GM10248 (cell line): ENCODE results near the gene ATG14.

Experiments
- CTCF ChIA-PET: fragments of 300-600 bp; sonication (Branson Sonifier 250); formaldehyde crosslinking; extraction: SDS; loops from one replicate; lab custom pipeline; 2021; ENCODE audit warnings: antibody characterized with exemption; lab: Yijun Ruan, JAX
- POLR2A ChIA-PET: fragments of 350-650 bp; sonication (Branson Sonifier 250); formaldehyde crosslinking; extraction: SDS; loops from one replicate; lab custom pipeline; 2020; ENCODE audit warnings: antibody characterized with exemption; lab: Yijun Ruan, JAX
- DNase-seq: peaks from one replicate; pipeline ENCODE4 v3.0.0; 2012; ENCODE audit errors: extremely low spot score
- CTCF ChIP-seq: IDR thresholded peaks from 2 replicates; pipeline ENCODE4 v1.5.1; 2012; ENCODE audit warnings: mild to moderate bottlenecking, low read depth; ENCODE audit errors: extremely low read depth, missing control alignments, control extremely low read depth

The ATG14 gene

DNA sequence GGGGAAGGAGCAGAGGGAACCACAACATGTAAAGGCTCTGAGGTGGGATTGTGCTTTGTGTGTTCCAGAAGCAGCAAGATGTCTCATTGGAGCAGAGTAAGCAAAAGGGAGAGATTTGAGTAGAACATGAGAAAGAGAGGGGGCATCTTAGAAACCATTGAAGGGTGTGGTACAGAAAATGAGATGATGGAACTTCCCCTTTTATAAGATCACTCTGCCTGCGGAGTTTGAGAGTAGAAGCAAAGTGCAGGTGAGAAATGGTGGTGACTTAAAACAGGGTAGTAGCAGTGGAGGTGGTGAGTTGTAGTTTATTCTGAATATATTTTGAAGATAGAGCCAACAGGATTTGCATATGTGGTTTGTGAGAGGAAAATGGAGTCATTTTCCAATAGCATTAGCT, 84.5 kb downstream of the ATG14 start:
- TF ChIP-seq CTCF = no peak
- peak; percentile 38 for DNase-seq
- ChIA-PET POLR2A (no interaction called here), CTCF (interaction anchor here (1.1 to 1.4 kb wide), 3 partner anchors 10 to 55 kb away, joined by 3 to 4 read pairs (median 4); no protein-coding TSS in a partner anchor)

DNA sequence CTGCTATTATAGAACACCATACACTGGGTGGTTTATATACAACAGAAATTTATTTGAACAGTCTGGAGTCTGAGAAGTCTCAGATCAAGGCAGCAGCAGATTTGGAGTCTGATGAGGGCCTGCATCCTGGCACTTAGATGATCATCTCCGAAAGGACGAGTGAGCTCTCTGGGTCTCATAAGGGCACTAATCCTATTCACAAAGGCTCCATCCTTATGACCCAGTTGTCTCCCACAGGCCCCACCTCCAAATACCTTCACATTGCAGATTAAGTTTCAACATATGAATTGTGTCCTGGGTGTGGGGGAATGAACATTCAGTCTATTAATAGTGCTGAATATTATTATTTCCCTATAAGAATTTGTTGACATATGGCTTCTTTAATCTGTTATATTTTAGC, 86.8 kb downstream of the ATG14 start:
- TF ChIP-seq CTCF = no peak
- CTCF ChIA-PET = interaction anchor here (2.6 kb wide), 1 partner anchor 15 kb away, joined by 10 read pairs; no protein-coding TSS in a partner anchor
- POLR2A ChIA-PET = no interaction called here

DNA sequence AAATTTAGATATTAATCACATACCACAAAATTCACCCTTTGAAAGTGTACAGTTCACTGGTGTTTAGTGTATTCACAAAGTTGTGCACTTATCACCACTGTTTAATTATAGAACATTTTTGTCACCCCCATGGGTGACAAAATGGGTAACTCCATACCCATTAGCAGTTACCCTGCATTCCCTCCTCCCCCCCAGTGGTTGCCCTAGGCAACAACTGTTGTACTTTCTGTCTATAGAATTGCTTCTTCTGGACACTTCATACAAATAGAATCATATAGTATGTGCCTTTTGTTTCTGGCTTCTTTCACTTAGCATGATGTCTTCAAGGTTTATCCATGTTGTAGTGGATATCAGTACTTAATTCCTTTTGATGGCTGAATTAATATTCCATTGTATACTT, 87.7 kb downstream of the ATG14 start:
- CTCF ChIA-PET = interaction anchor here (1.0 kb wide), 1 partner anchor 20 kb away, joined by 3 read pairs; no protein-coding TSS in a partner anchor
- POLR2A ChIA-PET = no interaction called here
- no peak for DNase-seq
- no peak for TF ChIP-seq CTCF

More for the DNA sequence above, 86.8 kb downstream of the ATG14 start:
- DNase-seq = no peak

DNA sequence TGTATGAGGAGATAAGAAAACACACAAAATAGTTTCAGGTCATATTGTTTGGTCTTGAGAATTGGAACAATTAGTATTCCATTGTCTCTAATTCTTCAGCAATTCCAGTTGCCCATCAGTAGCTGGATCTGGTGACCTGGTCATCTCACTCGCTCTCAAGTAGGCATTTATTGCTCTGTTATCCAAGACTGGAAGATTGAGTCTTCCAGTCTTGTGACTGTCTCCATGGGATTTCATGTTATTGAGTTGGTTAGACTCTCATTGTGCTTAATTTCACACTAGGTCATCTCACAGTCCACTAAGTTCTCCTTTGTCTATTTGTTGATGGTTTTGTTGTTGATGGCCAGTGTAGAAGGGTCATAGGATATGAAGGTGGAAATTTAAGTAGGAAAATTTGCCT, 92.9 kb downstream of the ATG14 start:
- no peak for DNase-seq
- POLR2A ChIA-PET = no interaction called here
- no peak for TF ChIP-seq CTCF
- CTCF ChIA-PET = interaction anchor here (1.1 to 1.6 kb wide), 2 partner anchors 10 to 14 kb away, joined by 3 to 5 read pairs; no protein-coding TSS in a partner anchor

GRCh38 chr14:55317542-55318306, 93.9 kb downstream of the ATG14 start:
- TF ChIP-seq CTCF = no peak
- CTCF ChIA-PET = interaction anchor here (1.1 to 1.6 kb wide), 3 partner anchors 9 to 15 kb away, joined by 3 to 5 read pairs (median 3); no protein-coding TSS in a partner anchor
- no peak for DNase-seq
- POLR2A ChIA-PET = no interaction called here

GRCh38 chr14:55316564-55316963, 95.1 kb downstream of the ATG14 start:
- no peak for DNase-seq
- POLR2A ChIA-PET = no interaction called here
- TF ChIP-seq CTCF = no peak
- CTCF ChIA-PET = interaction anchor here (0.8 to 1.5 kb wide), 3 partner anchors 11 to 46 kb away, joined by 3 read pairs; no protein-coding TSS in a partner anchor
